GM18498 (cell line): ENCODE results near the gene ERCC2.
"Not testable (repeated sequence)": the region's sequence is repeated elsewhere in the genome, so short reads cannot be mapped to it uniquely, and the experiment has no call there.

Source experiments
- ATAC-seq: cut with Tn5 transposase; IDR thresholded peaks from one replicate; pipeline ENCODE4 v1.9.1; 2021; ENCODE audit warnings: mild to moderate bottlenecking, moderate library complexity; ENCODE audit not compliant: unreplicated experiment

Gene ERCC2

DNA sequence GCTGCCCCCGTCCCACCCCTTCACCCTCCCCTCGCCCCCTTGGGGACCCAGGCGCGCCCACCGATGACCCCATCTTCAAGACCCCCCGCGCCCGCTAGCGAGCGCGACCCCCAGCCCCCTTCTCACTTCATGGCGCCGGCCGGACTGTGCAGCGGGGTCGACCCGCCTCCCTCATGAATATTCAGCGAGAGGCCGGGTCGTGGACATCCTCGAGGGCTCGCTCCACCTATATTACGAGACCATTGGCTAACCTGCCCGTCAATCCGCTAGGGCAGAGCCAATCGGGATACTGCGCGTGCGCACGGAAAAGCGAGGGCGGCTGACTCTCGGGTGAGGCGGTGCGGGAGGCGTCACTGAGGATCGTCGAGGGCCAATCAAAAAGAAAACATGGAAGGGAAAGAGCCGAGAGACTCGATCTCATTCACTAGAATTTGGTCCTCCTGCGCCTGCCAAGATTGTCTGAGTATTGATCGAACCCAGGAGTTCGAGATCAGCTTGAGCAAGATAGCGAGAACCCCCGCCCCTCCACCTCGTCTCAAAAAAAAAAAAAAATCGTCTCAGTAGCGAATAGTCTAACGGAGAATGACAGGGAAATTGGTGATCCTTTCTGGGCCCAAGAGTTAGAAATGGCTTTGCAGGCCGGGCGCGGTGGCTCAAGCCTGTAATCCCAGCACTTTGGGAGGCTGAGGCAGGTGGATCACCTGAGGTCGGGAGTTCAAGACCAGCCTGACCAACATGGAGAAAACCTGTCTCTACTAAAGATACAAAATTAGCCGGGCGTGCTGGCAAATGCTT, at the start of gene ERCC2:
Gene ERCC2 (minus strand): TSS at position 164 of the 795 bp plus-strand sequence. CDS start 33 bp downstream, at position 131.
- ATAC-seq: peak; percentile 96

DNA sequence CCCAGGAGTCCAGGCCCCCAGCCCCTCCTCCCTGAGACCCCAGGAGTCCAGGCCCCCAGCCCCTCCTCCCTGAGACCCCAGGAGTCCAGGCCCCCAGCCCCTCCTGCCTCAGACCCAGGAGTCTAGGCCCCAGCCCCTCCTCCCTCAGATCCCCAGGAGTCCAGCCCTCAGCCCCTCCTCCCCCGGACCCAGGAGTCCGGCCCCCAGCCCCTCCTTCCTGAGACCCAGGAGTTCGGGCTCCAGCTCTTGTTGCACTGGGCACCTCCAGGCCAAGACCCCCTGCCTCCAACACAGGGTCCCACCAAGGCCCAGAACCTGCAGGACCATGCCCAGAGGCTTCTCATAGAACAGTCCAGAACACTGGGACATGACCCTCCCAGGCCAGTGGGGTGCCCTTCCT, 49.5 kb upstream of the ERCC2 start:
- ATAC-seq: no peak

DNA sequence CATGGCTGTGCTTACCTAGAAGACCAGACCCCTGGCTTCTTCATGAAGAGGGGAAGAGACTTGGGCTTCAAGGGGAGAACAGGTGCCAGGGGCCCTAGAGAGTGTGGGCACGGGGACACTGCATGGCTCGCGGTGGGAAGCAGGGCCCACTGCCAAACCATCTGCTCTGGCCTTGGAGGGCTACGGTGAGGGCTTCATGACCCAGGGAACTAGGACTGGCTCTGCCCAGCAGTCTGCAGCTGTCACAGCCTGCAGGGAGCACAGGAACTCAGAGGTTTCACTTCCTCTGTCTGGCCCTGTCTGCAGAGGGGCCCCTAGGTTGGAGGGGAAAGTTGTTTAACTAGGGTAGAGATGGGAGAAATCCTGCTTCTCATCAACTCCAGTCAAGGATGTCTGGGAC, 49.0 kb upstream of the ERCC2 start:
- peak; percentile 56 for ATAC-seq

DNA sequence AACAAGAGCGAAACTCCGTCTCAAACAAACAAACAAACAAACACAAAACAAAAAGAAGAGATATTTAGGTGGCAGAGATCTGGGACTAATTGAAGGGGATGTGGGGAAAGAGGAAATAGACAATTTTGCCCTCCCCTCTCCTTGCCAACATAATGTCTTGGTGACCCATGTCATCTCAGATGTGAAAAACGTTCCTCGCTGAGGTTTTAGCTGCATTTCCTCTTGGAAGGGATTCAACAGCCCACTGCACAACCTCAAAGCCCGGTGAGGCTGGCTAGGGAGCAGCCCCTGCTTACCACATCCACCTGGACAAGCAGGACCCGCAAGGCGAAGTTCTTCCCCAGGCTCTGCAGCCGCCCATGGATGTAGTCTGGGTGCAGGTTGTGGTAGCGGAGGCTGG, 48.4 kb upstream of the ERCC2 start:
- no peak for ATAC-seq

DNA sequence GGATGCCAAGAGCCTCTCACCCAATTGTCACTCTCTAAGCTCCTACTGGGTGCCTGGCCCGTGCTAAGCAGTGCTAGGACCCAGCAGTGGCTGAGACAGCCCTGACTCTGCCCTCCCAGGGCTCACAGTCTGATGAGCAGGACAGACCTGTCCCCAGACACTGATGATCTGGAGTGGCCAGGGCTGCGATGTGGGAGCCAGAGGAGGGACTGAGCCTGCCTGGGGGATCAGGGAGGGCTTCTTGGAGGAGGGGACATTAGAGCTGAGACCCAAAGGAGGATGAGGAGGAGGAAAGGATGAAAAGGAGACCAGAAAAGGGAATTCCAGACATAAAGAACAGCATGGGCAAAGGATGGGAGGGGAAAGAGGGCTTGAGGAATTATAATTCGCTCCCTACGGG, 46.8 kb upstream of the ERCC2 start:
- ATAC-seq: no peak

DNA sequence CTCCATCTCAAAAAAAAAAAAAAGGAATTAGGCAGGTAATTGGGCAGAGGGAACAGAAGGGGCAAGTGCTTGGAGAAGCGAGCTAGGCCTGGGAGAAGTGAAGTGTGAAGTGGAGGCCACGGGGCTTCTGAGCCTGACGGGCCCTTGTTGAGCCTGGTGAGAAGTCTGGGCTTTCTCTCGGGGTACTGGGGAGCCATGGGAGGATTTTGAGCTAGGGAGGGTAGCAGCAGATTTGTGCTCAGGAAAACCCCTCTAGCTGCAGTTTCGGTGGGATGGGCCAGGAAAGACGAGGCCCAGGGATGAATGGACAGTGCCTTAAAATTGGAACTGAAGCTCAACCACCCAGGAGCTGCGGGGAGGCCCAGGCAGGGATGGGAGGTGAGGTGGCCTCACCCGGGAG, 44.1 kb upstream of the ERCC2 start:
- ATAC-seq: no peak

DNA sequence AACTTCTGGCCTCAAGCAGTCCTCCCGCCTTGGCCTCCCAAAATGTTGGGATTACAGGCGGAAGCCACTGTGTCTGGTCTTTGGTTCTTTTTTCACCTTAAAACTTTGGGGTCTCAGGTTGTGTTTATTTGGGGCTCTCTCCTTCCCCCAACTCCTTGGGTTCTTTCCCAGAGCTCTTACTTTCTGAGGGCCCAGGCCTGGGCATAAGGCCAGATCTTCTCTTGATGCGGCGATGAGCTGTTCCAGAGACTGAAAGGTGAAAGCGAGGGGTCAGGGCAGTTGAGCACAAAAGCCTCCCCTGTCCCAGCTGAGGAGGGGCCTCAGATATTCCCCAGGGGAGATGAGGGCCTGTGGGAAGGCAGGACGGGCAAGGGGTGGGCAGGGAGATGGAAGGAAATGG, 43.1 kb upstream of the ERCC2 start:
- ATAC-seq: no peak

DNA sequence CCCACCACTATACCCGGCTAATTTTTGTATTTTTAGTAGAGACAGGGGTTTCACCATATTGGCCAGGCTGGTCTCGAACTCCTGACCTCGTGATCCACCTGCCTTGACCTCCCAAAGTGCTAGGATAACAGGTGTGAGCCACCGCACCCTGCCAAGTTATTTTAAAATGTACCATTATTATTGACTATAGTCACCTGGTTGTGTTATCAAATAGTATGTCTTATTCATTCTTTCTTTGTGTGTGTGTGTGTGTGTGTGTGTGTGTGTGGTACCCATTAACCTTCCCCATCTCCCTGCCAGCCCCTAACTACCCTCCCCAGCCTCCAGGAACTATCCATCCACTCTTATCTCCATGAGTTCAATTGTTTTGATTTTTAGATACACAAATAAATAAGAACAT, 40.0 kb upstream of the ERCC2 start:
- not testable (repeated sequence) for ATAC-seq

DNA sequence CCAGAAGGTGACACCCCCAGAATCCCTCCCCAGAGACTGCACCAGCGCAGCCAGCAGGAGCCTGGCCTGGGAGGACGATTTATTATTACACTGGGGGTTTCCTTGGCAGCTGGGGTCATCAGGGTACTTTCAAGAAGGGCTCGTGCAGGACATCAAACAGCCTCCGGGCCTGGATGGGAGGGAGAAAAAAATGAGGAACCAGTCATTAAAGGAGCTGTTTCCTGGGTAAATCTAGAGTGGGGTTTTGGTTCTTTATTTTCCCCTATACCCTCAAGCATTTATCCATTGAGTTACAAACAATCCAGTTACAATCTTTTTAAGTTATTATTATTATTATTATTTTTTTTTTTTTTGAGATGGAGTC, 39.2 kb upstream of the ERCC2 start:
- ATAC-seq: no peak

DNA sequence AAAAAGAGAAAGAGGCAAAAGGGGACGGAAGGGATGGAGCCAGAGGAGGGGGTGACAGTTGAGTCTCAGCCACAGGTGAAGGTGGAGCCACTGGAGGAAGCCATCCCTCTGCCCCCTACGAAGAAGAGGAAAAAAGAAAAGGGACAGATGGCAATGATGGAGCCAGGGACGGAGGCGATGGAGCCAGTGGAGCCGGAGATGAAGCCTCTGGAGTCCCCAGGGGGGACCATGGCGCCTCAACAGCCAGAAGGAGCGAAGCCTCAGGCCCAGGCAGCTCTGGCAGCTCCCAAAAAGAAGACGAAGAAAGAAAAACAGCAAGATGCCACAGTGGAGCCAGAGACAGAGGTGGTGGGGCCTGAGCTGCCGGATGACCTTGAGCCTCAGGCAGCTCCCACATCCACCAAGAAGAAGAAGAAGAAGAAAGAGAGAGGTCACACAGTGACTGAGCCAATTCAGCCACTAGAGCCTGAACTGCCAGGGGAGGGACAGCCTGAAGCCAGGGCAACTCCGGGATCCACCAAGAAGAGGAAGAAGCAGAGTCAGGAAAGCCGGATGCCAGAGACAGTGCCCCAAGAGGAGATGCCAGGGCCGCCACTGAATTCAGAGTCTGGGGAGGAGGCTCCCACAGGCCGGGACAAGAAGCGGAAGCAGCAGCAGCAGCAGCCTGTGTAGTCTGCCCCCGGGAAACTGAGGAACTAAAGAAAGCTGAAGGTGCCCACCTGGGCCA, 38.6 kb upstream of the ERCC2 start:
- no peak for ATAC-seq

DNA sequence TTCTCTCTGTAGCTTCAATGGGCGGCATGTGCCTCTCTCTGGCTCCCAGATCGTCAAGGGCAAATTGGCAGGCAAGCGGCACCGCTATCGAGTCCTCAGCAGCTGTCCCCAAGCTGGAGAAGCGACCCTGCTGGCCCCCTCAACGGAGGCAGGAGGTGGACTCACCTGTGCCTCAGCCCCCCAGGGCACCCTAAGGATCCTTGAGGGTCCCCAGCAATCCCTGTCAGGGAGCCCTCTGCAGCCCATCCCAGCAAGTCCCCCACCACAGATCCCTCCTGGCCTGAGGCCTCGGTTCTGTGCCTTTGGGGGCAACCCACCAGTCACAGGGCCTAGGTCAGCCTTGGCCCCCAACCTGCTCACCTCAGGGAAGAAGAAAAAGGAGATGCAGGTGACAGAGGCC, 37.7 kb upstream of the ERCC2 start:
- ATAC-seq: no peak

DNA sequence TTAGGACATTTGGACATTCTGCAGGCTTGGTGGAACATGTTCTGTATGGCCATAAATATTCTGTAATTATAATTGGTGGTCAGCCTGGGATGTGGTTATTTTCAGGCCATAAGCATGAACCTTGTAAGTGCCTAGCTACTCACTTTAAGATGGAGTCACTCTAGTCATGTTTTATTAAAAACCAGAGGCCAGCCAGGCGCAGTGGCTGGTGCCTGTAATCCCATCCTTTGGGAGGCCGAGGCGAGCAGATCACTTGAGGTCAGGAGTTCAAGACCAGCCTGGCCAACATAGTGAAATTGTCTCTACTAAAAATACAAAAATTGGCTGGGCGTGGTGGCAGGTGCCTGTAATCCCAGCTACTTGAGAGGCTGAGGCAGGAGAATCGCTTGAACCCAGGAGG, 37.2 kb upstream of the ERCC2 start:
- not testable (repeated sequence) for ATAC-seq

DNA sequence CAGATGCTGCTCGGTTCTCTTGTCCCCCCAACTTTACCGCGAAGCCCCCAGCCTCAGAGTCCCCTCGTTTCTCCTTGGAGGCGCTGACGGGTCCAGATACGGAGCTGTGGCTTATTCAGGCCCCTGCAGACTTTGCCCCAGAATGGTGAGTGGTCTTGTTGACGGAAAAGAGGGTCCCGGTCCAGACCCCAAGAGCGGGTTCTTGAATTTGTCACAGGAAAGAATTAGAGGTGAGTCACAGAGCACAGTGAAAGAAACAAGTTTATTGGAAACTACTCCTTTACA, 36.7 kb upstream of the ERCC2 start:
- no peak for ATAC-seq

DNA sequence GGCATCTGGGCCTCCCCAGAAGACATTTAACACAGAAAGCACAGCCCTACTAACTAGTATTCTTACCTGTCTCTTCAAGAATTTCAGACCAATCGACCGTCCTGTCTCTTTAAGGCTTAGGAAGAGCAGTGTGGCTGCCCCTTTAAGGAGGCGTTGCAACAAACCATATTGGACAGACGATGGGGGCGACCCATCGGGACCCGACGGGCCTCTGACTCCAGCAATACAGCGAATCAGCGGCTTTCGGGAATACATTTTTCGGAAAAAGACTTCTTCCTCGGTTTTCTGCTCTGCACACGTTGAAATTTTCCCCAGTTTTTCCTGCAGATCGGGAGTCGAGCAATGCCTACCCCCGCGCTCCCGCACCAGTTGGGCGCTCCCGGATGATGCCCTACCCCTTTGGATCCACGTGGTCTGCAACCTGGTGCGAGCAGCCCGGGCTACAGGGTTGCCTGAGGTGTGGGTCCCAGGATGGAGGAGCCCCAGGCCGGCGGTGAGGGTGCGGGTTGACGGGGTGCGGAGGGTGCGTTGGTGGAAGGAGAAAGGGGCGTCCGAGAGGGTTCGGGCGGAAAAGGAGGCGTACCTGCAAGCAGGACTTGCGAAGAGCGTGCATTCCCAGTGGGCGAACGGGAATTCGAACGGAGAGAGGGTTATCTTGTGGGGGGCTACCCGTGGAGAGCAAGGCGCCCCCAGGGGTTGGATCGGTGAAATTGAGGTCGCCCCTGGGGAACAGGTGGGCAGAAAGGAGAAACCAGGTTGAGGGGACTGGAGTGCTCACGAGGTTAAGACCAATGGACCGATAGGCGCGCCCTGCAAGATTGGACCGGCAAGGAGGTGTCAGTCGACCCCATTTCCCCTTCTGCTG, 36.1 kb upstream of the ERCC2 start, which contains the start of gene POLR1G:
Gene POLR1G (plus strand): TSS at position 419 of the 865 bp plus-strand sequence. CDS start 53 bp downstream, at position 472.
- ATAC-seq: peak; percentile 79

DNA sequence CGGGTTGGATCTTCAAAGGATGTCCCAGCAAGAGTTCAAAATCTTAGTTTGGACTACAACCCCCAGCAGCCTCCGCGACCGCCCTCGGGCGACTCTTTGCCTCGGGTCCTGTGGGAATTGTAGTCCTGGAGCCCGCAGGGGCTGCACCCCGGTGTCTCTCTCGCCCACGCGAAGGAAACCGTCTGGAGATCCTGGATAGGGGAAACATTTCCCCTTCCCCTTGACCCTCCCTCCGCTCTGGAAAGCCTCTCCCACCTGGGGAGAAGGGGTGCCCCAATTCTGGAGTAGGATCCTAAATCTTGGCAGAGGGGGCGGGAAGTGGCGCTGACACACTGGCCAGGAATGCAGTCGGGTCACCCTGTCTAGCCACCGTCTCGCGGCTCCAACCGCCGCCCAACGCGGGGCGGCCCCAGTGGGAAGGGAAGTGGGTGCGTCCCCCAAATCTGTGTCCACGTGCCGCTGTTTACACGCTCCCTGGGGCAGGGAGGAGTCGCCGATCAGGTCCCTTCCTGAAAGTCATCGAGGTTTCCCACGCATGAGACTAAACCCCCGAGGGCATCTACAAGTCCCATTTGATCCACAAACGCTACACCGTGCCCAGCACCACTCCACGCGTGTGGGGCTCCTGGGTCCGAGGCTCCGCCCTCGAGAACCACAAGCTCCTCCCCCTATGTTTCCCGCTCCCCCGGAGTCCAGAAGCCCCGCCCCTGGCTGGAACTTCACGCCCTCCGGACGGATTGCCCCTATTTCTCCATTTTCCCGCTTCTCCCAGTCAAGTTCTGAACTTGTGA, 35.3 kb upstream of the ERCC2 start:
- peak; percentile 52 for ATAC-seq

DNA sequence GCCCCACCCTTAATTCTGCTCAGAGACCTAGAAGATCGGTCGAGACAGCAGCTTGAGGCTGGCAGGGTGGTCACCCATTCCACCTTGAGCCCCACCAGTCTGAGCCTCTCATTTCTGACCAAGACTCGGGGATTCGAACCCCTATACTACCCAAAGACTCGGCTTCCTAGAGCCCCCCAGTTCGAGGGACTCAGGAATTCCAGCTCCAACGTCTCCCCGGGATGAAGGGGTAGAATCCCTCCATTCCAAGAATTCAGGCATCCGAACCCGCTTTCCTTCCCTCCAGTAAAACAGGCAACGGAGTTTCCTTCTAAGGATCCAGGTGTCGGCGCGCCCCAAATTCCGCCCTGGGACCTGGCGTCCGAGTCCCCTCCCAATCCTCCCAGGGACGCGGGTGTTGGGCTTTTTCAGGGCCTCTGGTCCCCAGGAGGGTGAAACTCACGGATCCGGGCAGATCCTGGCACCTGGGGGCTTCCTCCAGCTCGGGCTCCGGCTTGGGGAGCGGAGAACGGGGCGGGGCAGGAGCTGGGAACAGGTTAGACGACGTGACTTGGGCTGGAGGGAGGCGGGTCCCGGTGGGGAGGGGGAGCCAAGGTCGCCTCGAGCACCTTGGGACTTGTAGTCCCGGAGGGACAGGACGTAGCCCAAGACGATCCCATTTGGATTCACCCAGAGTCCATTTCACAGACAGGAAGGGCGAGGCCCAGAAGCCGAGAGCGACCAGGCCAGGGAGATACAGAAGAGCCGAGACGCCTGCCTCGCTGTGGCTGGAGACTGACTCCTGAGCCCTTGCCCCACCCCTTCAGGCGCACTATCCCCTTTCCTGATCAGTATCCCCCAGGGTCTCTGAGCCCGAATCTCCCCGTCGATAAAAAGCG, 34.4 kb upstream of the ERCC2 start, which contains the start of gene PPP1R13L:
Gene PPP1R13L (minus strand): TSS at position 513 of the 878 bp plus-strand sequence. CDS start 6,751 bp downstream, outside the sequence.
- no peak for ATAC-seq

DNA sequence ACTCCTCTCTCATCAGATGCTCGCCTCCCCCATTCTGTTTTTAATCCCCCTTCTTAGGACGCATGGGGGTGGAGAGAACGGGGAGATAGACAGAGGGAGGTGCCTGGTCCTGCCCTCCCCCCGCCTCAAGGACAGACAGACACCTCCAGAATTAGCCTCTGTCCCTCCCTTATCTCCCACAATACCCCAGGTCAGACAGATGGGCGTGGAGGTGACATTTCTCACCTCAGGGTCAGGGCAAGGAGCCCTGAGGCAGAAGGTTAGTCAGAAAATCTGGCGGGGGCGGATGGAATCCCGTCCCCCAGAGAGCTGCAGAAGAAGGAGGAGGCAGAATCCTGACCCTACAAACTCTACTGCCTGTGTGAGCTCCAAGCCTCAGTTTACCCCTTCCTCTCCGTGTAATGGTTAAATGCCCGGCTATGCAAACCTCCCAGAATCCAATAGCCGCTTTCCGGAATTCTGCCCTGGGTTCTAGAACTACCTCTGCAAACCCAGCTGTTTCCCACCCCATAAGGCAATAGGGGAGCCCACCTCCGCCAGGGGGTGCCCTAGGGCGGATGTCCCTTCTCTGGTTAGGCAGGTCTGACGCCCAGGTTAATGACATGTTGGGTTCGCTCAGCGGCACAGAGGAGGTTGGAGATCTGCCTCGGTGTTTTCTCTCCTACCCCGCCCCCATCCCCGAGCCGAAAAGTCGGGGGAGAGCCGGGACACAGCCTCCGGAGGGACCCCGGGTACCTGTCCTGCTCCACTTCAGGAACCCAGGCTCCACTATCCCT, 33.6 kb upstream of the ERCC2 start:
- no peak for ATAC-seq

DNA sequence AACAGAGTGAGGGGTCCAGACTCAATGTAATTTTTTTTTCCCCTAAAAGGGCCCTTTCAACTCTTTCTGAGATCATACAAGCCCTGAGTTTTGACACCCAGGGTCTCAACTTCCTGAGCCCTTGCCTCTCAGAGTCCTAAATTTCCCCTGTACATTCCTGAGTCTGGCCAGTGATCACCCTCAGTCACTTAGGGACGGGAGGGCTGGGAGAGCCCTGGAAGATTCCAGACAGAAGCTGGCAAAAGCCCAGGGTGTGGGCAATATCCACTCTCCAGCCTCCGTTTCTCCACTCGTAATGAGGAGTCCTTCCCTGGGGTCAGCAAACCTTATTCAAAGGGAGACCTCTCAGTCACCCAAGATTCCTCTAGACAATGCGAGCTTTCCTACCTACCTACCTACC, 32.9 kb upstream of the ERCC2 start:
- ATAC-seq: no peak
